GM19025 (cell line): Measurements from ENCODE around the gene ZCWPW1.
"Not testable (repeated sequence)": the region's sequence is repeated elsewhere in the genome, so short reads cannot be mapped to it uniquely, and the experiment has no call there.

Experiments
- ATAC-seq: cut with Tn5 transposase; IDR thresholded peaks from one replicate; pipeline ENCODE4 v1.9.1; 2021; ENCODE audit warnings: mild to moderate bottlenecking, low read depth, moderate library complexity; ENCODE audit not compliant: unreplicated experiment

The ZCWPW1 gene

DNA sequence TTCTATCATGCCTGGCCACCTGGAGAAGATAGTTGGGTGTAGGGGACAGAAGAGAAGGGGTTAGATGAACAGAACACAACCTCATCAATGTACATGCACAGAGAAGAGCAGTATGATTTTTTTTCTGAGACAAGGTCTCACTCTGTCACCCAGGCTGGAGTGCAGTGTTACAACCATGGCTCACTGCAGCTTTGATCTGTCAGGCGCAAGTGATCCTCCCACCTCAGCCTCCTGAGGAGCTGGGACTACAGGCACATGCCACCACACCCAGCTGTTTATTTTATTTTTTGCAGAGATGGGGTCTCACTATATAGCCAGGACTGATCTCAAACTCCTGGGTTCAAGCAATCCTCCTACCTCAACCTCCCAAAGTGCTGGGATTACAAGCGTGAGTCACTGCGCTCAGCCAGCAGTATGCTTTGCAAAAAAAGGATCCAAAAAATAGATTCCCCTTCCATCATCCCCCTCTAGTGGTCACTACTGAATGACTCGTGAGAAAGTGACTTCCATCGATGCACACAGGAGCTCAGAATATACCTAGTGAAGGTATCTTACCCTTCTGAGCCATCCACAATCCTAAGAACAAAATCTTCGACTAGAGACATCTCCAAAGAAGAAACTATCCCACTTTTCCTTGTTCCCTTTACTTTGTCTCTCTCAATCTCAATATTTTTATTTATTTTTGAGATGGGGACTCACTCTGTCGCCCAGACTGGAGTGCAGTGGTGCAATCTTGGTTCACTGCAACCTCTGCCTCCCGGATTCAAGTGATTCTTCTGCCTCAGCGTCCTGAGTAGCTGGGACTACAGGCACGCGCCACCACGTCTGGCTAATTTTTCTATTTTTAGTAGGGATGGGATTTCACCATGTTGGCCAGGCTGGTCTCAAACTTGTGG is 21.0 kb downstream of the ZCWPW1 start:
- no peak for ATAC-seq

DNA sequence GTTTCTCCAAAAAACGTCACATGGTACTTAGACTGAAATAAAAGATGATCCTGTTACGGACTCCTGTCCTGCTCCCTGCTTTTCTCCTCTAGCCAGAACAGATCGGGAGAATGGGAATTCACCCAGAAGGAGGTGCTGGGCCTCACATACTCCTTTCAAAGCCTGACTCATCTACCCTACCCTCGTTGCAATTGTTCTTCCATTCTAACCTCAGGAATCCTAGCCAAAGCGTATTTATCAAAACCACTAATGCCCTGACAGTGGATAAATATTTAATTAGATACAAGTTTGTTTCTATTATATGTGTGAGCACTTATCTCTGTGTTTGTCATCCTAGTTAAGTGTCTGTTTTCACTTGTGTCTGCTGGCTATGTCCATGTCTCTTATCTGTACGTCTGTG is 21.7 kb downstream of the ZCWPW1 start:
- no peak for ATAC-seq

DNA sequence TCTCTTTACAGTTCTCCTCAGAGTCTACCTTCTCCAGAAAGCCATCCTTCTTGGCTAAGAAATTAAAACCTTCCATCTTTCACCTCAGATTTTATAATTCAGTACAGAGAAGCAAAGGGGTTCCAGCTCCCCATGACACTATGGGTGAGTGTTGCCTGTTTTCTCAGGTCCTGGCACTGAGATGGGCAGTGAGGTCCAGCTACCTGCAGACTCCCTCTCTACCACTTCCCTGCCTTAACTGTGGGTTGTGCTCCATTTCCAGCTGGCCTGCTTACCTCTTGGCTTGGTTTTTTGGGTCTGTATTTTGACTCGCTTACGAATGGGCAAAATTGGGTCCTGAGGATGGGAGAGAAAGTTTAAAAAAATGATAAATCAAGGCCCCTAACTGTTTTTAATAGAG is 26.3 kb downstream of the ZCWPW1 start:
- no peak for ATAC-seq

DNA sequence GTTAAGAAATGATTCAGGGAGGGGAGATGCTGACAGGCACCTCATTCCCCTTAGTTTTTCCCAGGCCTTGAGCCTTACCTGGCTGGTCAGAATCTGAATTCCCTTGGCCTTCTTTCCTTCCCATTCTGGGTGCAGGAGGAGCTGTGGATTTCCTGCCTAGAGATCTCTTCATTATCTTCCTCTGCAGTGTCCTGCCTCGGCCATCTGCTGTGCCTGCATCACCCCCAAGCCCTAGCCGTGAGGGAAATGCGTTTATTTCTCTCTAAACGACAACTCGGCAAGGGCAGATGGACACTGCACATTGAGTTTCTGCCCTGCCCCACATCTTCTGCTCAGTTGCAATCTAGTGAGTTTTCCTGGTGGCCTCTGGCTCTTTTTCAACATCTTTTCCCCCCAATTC is 26.7 kb downstream of the ZCWPW1 start:
- no peak for ATAC-seq

DNA sequence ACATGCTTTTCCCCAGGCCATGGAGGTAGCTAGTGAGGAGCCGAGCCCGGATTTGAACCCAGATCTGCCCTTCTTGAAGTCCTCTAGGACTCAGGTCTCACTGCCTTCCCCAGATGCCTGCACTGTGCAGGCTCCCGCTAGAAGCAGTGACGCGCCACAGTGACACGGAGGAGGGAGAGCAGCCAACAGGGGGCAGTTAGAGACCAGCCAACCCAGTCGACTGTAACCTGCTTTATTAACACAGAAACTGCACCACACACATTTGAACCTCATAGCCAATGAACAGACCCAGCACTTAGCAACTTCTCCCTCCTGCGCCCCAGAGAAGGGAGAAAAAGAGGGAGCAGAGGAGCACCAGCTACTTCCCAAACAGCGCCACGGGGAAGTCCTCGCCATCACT is 27.8 kb downstream of the ZCWPW1 start:
- no peak for ATAC-seq

DNA sequence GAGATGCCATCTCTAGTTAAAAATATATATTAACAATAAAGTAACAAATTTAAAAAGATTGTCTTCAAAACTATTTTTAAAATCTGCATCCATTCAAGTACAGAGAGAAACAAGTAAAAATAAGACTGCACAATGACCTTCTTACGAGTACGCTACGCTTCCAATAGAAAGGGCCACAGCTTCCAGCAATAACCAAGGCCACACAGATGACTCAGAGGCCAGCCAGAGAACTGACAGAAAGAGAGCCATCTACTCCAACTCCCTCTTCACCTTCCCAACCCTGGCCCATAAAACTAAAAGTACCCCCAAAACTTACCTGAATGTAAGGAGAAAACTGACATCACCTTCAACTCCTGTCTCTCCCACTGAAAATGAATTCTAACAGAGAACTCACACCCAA is 28.5 kb downstream of the ZCWPW1 start:
- ATAC-seq = no peak

DNA sequence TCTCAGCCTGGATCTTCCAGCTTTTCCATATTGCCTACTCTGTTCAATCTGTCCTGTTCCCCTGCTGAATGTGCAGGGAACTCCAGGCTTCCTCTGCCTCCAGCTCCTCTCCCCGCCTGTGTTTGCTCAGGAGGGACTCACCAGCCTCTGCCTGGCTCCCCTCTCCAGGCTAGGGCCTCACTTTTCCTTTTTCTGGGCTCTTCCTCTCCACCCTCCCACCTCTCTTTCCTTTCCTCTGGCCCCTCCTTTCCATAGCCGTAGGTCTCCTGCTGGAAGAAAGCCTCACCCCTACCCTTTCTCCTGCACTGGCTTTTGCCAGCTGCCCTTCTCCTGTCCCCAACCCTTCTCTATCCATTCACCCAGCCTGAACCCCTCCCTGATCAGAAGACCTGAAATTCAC is 30.3 kb downstream of the ZCWPW1 start:
- ATAC-seq = no peak

DNA sequence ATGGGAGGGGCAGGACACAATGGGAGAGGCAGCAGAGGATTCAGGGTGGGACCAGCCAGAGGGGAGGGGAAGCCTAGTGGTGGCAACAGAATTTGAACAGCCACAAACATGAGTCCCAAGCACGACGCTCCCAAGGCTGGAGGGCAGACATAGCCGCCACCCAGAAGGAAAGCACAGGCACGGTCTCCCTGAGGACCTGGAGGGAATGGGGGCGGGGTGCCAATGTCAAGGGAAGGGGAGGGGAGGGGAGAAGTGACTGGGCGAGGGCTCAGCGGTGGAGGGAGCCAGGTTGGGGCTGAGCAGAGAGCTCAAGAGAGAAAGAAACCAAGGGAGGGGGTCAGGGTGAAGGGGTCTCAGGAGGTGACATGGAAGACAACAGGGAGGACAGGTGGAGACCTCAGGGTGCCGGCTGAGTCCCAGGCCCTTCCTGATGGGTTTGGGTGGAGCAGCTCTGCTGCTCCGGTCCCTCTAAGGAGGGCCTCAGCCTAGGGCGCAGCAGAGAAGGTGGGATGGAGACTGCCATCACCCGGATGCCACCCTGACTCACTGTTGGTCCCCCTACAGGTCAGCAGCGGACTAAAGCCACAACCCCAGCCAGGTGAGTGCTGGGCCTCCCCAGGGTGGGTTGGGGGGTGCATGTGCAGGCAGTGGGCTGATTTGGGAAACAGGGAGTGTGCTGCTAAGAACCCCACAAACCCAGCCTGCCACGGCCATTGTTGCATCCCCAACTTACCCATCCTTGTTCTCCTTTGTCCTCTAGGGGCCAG is 31.0 kb downstream of the ZCWPW1 start:
- ATAC-seq = no peak

DNA sequence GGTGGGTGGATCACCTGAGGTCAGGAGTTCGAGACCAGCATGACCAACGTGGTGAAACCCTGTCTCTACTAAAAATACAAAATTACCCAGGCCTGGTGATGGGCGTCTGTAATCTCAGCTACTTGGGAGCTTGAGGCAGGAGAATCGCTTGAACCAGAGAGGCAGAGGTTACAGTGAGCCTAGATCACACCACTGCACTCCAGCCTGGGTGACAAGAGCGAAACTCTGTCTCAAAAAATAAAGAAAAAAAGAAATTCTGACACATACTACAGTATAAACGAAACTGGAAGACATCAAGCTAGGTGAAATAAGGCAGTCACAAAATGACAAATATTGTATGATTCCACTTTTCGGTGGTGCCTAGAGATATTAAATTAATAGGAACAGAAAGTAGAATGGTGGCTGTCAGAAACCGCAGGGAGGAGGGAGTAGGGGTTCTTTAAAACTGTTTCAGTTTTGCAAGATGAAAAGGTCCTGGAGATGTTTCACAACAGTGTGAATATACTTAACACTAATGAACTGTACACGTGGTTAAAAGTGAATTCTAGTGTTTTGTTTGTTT is 32.0 kb downstream of the ZCWPW1 start:
- peak; percentile 89 for ATAC-seq

DNA sequence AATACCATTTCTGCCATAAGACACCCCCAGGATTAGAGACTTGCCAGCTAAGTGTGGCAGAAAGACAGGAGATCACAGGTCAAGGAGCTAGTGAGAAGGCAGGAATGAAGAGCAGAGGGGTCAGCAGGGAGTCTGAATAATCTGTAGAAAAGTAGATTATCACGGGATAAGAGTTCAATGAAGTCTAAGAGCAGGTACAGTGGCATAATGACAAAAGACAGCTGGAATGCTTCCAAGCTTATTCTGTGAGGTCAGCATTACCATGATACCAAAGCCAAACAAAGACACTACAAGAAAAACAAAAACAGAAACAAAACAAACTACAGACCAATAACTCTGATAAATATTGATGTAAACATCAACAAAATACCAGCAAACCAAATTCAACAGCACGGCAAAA is 34.4 kb downstream of the ZCWPW1 start:
- no peak for ATAC-seq

DNA sequence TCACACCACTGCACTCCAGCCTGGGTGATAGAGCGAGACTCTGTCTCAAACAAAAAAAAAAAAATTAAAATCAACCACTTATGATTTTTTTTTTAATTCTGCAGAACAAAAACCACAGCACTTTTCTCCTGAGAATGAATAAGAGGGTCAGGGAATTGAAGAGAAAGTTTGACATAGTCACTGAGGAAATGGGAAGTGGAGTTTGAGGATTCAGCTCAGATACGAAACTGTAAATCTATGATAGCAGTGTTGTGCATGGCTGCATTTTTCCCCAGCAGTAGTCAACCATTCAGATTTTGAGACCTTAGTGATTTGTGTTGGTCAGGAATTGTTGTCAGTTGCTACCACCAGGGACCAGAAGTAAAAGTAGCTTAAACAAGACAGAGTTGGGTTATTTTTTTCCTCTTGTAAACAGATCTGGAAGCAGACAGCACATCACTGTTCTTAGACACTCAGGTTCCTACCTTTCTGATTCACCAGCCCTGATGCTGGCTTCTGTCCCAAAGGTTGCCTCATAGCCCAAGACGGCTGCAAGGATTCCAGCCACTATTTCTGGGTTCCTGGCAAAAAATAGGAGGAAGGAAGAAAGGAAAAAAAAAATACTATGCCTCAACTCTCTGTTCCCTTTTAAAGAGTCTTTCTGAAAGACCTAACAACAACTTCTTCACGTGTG is 35.1 kb downstream of the ZCWPW1 start:
- ATAC-seq = no peak

DNA sequence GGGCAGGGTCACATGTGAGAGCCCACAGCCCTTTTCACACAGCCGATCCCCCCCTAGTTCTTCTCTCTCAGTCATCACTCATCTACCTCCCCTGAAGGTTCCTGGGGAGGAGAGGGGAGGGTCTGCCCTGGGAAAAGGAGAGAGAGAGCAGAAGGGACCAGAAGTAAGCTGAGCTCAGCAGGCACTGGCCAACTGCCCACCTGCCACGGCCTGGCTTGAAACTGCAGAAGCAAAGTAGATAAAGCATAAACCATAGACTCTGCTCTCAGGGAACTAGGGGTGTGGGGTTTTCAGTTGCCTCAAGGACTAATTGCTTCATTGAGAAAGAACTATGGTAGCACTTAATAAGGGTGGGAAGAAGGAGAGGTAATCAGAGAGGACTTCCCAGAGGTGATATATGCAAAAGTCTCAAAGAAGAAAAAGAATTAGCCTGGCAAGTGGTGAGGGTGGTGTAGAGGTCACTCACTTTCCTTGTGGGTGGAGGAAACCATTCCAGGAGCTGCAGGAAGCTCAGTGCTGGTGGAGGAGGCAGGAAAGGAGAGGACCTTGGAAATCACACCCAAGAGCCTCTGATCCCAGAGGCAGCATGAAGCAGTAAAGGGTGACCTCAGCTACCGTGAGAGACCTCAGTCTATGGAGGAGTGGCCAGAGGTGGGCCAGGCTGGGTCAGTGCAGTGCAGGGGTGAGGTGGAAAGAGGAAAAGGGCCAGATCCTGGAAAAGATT is 38.1 kb downstream of the ZCWPW1 start:
- ATAC-seq = no peak

DNA sequence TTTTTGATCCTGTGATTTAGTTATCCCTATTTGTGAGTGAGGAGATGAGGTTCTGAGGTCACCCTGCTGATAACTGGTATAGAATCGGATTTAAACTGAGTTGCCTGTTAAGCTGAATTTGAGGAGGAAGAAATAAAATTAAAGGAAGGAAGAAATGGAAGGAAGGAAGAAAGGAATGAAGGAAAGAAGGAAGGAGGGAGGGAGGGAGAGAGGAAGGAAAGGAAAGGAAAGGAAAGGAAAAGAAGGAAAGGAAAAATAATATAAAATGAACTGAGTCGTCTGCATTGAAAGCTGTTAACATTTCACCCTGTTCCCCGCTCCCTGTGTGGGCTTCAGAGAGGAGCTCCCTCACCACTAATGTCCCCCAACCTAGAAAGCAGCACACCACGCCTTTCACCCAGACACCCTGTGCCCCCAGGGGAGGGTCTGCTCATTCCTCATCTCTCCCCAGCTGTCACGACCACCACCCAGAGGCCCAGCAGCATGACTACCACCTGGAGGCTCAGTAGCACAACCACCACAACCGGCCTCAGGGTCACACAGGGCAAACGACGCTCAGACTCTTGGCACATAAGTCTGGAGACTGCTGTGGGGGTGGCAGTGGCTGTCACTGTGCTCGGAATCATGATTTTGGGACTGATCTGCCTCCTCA is 38.9 kb downstream of the ZCWPW1 start:
- ATAC-seq = no peak

DNA sequence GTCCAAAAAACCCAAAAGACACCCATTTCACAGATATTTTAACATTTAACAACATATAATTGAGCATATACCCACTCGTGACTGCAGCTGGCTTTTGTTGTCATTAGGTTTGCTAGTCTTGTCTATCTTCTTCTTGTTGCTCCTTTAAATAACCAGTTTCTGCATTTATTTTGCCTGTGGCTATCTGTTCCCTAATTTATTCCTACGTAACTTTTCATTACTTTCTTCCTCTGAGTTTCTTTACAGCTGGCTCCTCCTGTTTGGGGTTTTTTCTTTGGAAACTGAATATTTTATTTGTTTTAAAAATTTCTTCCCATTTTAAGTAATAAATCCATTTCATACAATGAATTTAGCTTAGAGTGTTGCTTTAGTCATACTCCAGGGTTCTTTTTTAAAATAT is 40.8 kb downstream of the ZCWPW1 start:
- ATAC-seq = no peak

DNA sequence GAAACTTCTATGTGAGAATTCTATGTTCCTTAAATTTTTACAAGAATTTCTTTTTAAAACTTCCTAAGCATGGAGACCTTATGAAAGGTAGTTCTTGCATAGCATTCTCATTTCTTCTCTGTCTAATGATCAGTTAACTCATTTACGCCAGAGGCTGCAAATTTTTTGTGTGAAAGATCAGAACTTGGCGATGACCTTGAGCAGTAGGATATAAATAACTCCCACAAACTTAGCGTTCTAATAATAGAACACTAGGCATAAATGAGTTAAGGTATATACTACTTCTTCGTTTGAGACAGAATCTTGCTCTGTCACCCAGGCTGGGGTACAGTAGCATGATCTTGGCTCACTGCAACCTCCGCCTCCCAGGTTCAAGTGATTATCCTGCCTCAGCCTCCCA is 41.6 kb downstream of the ZCWPW1 start:
- ATAC-seq = no peak

DNA sequence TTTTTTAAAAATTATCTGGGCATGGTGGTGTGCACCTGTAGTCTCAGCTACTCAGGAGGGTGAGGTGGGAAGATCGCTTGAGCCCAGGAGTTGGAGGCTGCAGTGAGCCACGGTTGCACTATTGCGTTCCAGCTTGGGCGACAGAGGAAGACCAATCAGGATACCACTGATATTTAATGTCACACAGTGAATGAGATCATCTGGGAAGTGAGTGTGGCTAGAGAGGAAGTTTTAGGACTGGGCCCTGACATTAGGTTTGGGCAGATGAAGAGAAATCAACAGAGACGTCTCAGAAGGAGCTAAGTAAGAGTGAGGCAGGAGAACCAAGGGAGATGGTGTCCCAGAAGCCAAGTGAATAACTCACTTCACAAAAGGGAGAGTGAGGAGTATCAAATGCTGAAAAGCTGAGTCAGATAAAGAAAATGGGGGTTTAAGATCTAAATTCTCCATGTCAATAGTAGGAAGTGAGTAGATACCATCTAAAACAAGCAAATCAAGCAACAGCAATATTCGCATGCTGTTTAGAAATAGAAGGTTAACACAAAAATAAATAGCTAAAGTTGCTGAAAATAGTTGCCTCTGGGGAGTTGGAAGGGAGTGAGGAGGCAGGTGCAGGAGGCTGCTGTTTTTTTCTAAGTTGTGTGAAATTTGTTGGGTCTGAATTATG is 43.7 kb downstream of the ZCWPW1 start:
- ATAC-seq = no peak

DNA sequence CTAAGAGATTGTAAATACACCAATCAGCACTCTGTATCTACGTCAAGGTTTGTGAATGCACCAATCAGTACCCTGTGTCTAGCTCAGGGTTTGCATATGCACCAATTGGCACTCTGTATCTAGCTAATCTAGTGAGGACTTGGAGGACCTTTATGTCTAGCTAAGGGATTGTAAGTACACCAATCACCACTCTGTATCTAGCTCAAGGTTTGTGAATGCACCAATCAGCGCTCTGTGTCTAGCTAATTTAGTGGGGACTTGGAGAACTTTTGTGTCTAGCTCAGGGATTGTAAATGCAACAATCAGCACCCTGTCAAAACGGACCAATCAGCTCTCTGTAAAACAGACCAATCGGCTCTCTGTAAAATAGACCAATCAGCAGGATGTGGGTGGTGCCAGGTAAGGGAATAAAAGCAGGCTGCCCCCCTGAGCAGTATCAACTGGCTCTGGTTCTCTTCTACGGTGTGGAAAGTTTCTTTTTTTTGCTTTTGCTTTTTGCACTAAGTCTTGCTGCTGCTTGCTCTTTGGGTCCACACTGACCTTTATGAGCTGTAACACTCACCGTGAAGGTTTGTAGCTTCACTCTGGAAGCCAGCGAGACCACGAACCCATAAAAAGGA is 46.2 kb downstream of the ZCWPW1 start:
- ATAC-seq = not testable (repeated sequence)

DNA sequence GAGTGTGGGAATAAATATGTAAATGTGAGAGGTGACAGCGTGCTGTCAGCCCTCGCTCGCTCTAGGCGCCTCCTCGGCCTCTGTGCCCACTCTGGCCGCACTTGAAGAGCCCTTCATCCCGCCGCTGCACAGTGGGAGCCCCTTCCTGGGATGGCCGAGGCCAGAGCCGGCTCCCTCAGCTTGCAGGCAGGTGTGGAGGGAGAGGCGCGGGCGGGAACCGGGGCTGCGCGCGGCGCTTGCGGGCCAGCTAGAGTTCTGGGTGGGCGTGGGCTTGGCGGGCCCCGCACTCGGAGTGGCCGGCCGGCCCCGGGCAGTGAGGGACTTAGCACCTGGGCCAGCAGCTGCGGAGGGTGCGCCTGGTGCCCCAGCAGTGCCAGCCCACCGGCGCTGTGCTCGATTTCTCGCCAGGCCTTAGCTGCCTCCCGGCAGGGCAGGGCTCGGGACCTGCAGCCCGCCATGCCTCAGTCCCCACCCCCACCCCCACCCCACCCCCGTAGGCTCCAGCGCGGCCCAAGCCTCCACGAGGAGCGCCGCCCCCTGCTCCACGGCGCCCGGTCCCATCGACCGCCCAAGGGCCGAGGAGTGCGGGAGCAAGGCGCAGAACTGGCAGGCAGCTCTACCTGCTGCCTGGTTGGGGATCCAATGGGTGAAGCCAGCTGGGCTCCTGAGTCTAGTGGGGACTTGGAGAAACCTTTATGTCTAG is 46.8 kb downstream of the ZCWPW1 start:
- not testable (repeated sequence) for ATAC-seq
